Common myeloid progenitor, CD34-positive (primary cell): Measurements from ENCODE around the gene SUSD1.

Source experiments
- CTCF ChIA-PET: fragments of 350-600 bp; sonication (Branson Sonifier 250); formaldehyde crosslinking; loops from one replicate; lab custom pipeline; 2021; ENCODE audit warnings: antibody characterized with exemption; lab: Charles Lee
- POLR2A ChIA-PET: fragments of 350-600 bp; sonication (Branson Sonifier 250); formaldehyde crosslinking; loops from one replicate; lab custom pipeline; 2021; ENCODE audit warnings: antibody characterized with exemption; lab: Charles Lee
- DNase-seq, 3 donors: peaks; one replicate each; pipeline versions ENCODE4 v3.0.0 to v3.0.0-alpha.2; 2013
- H3K27ac ChIP-seq, 2 experiments: 1 replicate in 1 of 2; 2 replicates in 1 of 2; pipeline ENCODE4 v1.7.0; 2013; ENCODE audit warnings: inconsistent platforms in 2 of 2, low read length in 2 of 2, mild to moderate bottlenecking in 2 of 2, low read depth in 1 of 2, moderate library complexity in 1 of 2; ENCODE audit not compliant: severe bottlenecking in 2 of 2, insufficient read depth in 1 of 2, poor library complexity in 1 of 2
- H3K27me3 ChIP-seq, 5 experiments: replicated peaks in 2 of 5; 1 replicate in 3 of 5; 2 replicates in 2 of 5; pipeline versions ENCODE4 v1.6.1 to v1.7.0; 2013; ENCODE audit warnings: low read length in 4 of 5, mild to moderate bottlenecking in 2 of 5, moderate library complexity in 2 of 5, inconsistent platforms in 1 of 5; ENCODE audit not compliant: insufficient read depth in 5 of 5, control insufficient read depth in 4 of 5
- H3K36me3 ChIP-seq, 4 experiments: 1 replicate in 2 of 4; 2 replicates in 2 of 4; pipeline versions ENCODE4 v1.6.1 to v1.7.0; 2013; ENCODE audit warnings: low read length in 3 of 4, control low read depth in 1 of 4, mild to moderate bottlenecking in 1 of 4; ENCODE audit not compliant: control insufficient read depth in 4 of 4, insufficient read depth in 4 of 4
- H3K4me1 ChIP-seq, 4 experiments: 1 replicate in 3 of 4; 2 replicates in 1 of 4; pipeline versions ENCODE4 v1.6.1 to v1.7.1; 2013; ENCODE audit warnings: low read length in 3 of 4, mild to moderate bottlenecking in 3 of 4, control low read depth in 1 of 4, inconsistent platforms in 1 of 4, moderate library complexity in 1 of 4; ENCODE audit not compliant: control insufficient read depth in 4 of 4, insufficient read depth in 4 of 4; ENCODE audit errors: control extremely low read depth in 1 of 4
- H3K4me3 ChIP-seq, 7 experiments: 1 replicate in 4 of 7; 2 replicates in 3 of 7; pipeline versions ENCODE4 v1.5.1 to v1.7.0; 2013; ENCODE audit warnings: mild to moderate bottlenecking in 7 of 7, low read length in 6 of 7, moderate library complexity in 6 of 7, inconsistent platforms in 2 of 7, low read depth in 2 of 7, control low read depth in 1 of 7; ENCODE audit not compliant: insufficient read depth in 4 of 7, control insufficient read depth in 1 of 7; ENCODE audit errors: extremely low read depth in 1 of 7
- H3K9me3 ChIP-seq, 5 experiments: 1 replicate in 4 of 5; 2 replicates in 1 of 5; pipeline versions ENCODE4 v1.6.1 to v1.7.1; 2013; ENCODE audit warnings: low read length in 4 of 5, mild to moderate bottlenecking in 2 of 5, inconsistent platforms in 1 of 5, low read depth in 1 of 5, moderate library complexity in 1 of 5; ENCODE audit not compliant: control insufficient read depth in 4 of 5, insufficient read depth in 2 of 5; ENCODE audit errors: control extremely low read depth in 1 of 5
- WGBS: methylation state at CpG from one replicate; pipeline ENCODE4 v1.1.5; 2013; ENCODE audit not compliant: insufficient coverage; 5-methylcytosine and 5-hydroxymethylcytosine counted together

SUSD1 gene

GRCh38 chr9:112059966-112060320 lies 115.2 kb downstream of the SUSD1 start:
- ChIA-PET POLR2A (no interaction called here), CTCF (no interaction called here)
- no peak overlapping the region for H3K4me3 ChIP-seq
- H3K27ac ChIP-seq = no peak overlapping the region
- H3K36me3 ChIP-seq = peaks cover 0 to 61% (median 18%) of the 10 kb centered on the region in 4 experiments
- H3K27me3 ChIP-seq = peaks cover 0 to 11% (median 0%) of the 10 kb centered on the region in 5 experiments
- H3K4me1 ChIP-seq = peaks cover 5 to 12% (median 9%) of the 10 kb centered on the region in 4 experiments
- H3K9me3 ChIP-seq = peaks cover 0 to 6% (median 0%) of the 10 kb centered on the region in 5 experiments
- no peak for DNase-seq
- no CpG with 5 or more reads among the region's 3 CpGs for WGBS

- Histone ChIP-seq H3K27me3 (peaks cover 0 to 15% (median 0%) of the 10 kb centered on the region in 5 experiments), H3K9me3 (peaks cover 0 to 3% (median 0%) of the 10 kb centered on the region in 5 experiments), H3K27ac (no peak overlapping the region), H3K4me1 (peaks cover 5 to 12% (median 9%) of the 10 kb centered on the region in 4 experiments), H3K4me3 (no peak overlapping the region), H3K36me3 (peaks cover 0 to 64% (median 18%) of the 10 kb centered on the region in 4 experiments)
- POLR2A ChIA-PET = no interaction called here
- CTCF ChIA-PET = no interaction called here
- 95% methylated on average over 10 of the region's 13 CpGs for WGBS
- no peak for DNase-seq
Observed at GRCh38 chr9:112059145-112059965, 115.7 kb downstream of the SUSD1 start.

- POLR2A ChIA-PET = no interaction called here
- CTCF ChIA-PET = interaction anchor here (1.0 to 1.6 kb wide), 2 partner anchors 9 to 18 kb away, joined by 4 to 5 read pairs; no protein-coding TSS in a partner anchor
Observed at GRCh38 chr9:112056996-112057395, 118.1 kb downstream of the SUSD1 start.

DNA sequence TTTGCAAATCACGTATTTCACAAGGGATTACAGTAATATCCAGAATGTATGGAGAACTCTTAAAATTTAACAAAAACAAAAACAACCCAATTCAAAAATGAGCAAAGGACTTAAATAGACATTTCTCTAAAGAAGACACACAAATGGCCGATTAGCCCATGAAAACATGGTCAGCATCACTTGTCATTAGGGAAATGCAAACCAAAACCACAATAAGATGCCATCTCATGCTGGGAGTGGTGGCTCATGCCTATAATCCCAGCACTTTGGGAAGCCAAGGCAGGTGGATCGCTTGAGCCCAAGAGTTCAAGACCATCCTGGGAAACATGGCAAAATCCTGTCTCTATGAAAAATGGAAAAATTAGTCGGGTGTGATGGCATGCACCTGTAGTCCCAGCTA lies 120.2 kb downstream of the SUSD1 start:
- DNase-seq = no peak
- Histone ChIP-seq H3K4me3 (no peak overlapping the region), H3K4me1 (no peaks in the 10 kb centered on the region), H3K36me3 (peaks cover 6 to 67% (median 26%) of the 10 kb centered on the region in 4 experiments), H3K27ac (no peak overlapping the region), H3K27me3 (peaks cover 0 to 46% (median 9%) of the 10 kb centered on the region in 5 experiments), H3K9me3 (peaks cover 0 to 6% (median 0%) of the 10 kb centered on the region in 5 experiments)
- 100% methylated on average over 3 of the region's 4 CpGs for WGBS
- POLR2A ChIA-PET = no interaction called here
- CTCF ChIA-PET = no interaction called here

More at GRCh38 chr9:112056996-112057395, 118.1 kb downstream of the SUSD1 start:
- Histone ChIP-seq H3K27ac (no peak overlapping the region), H3K27me3 (peaks cover 0 to 31% (median 3%) of the 10 kb centered on the region in 5 experiments), H3K4me1 (peaks cover 5 to 12% (median 9%) of the 10 kb centered on the region in 4 experiments), H3K4me3 (no peak overlapping the region), H3K9me3 (peaks cover 0 to 6% (median 0%) of the 10 kb centered on the region in 5 experiments), H3K36me3 (peaks cover under 1 to 59% (median 18%) of the 10 kb centered on the region in 4 experiments)
- no peak for DNase-seq
- WGBS = 100% methylated on average over 1 of the region's 2 CpGs

- Histone ChIP-seq H3K9me3 (peaks cover 2 to 31% (median 14%) of the 10 kb centered on the region in 5 experiments), H3K27me3 (peaks cover 0 to 69% (median 24%) of the 10 kb centered on the region in 5 experiments), H3K4me3 (no peak overlapping the region), H3K36me3 (peaks cover 10 to 72% (median 18%) of the 10 kb centered on the region in 4 experiments), H3K27ac (no peak overlapping the region), H3K4me1 (no peaks in the 10 kb centered on the region)
- ChIA-PET POLR2A (no interaction called here), CTCF (interaction anchor here (2.1 kb wide), 1 partner anchor 11 kb away, joined by 4 read pairs; no protein-coding TSS in a partner anchor)
- DNase-seq = no peak
- 100% methylated on average over 4 of the region's 5 CpGs for WGBS
Observed at GRCh38 chr9:112051812-112052211, 123.3 kb downstream of the SUSD1 start.

GRCh38 chr9:112050544-112051475 lies 124.3 kb downstream of the SUSD1 start:
- no peaks in the 10 kb centered on the region for H3K4me1 ChIP-seq
- 96% methylated on average over 3 of the region's 7 CpGs for WGBS
- no peak for DNase-seq
- H3K36me3 ChIP-seq = peaks cover 10 to 71% (median 17%) of the 10 kb centered on the region in 4 experiments
- H3K9me3 ChIP-seq = peaks cover 2 to 34% (median 14%) of the 10 kb centered on the region in 5 experiments
- H3K4me3 ChIP-seq = no peak overlapping the region
- CTCF ChIA-PET = interaction anchor here (2.1 kb wide), 1 partner anchor 10 kb away, joined by 4 read pairs; no protein-coding TSS in a partner anchor
- POLR2A ChIA-PET = no interaction called here
- no peak overlapping the region for H3K27ac ChIP-seq
- H3K27me3 ChIP-seq = peaks cover 0 to 78% (median 26%) of the 10 kb centered on the region in 5 experiments
